HG02885 (cell line): ENCODE data around the gene NCR3LG1.

Experiments used
- ATAC-seq: cut with Tn5 transposase; IDR thresholded peaks from one replicate; pipeline ENCODE4 v1.9.1; 2021; ENCODE audit warnings: mild to moderate bottlenecking; ENCODE audit not compliant: unreplicated experiment, poor library complexity

Gene NCR3LG1

DNA sequence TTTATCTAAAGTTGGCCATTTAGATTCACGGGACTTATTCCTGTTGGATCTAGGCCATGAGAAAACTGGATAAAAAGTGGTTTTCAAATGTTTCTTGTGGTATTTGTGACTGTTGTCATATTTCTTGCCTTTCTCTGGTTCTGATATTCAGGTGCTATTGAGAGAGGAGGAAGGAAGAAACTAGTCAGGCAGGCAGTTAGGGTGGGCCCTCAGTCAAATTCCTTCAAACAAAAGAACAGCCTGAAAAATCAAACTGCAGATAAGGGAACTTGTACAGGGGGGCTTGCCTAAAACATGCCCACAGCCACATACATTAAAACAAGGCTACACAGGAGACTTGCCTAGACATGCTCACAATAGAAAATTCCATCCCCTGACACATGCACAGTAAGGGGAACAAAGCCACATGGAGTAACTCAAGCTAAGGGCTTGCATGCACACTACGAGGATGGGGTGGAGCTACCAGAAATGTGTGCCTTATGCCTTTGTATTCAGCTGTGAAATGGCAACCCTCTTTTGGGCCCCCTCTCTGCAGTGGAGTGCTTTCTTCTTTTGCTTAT is 18.2 kb downstream of the NCR3LG1 start:
- no peak for ATAC-seq

DNA sequence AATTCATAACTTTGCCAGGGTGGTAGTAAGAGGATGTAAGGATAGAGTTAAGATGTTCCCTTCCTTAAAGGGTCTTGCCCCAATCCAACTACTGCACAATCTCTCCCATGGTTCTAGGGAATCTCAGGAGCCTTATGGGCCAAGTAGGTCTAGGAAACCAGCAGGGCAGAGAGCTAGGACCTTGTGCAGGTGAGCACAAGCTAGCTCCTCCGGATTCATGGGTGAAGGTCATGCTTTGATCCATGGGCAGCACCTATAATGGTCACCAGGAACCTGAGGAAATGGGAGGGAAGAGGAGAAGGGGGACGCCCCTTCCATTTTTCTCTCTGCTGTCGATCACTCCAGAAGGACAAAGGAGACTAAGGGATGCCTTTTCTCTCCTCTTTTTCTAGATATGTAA is 20.0 kb downstream of the NCR3LG1 start:
- no peak for ATAC-seq

DNA sequence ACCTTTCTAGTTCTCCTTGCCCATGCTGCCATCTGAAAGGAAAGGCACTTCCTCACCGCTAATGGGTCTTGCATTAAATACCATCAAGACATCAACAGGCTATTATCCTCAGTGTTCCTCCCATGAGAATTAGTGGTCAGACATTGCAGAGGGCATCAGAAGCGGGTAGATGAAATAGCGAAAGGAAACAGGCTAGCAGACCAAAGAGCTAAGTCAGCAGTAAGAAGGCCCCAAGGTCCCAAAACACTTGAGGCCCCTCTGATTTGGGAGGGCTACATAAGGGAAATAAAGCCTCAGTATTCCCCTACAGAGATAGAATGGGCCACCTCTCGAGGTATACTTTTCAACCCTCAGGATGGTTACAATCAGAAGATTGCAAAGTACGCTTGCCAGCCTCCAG is 23.9 kb downstream of the NCR3LG1 start:
- no peak for ATAC-seq

DNA sequence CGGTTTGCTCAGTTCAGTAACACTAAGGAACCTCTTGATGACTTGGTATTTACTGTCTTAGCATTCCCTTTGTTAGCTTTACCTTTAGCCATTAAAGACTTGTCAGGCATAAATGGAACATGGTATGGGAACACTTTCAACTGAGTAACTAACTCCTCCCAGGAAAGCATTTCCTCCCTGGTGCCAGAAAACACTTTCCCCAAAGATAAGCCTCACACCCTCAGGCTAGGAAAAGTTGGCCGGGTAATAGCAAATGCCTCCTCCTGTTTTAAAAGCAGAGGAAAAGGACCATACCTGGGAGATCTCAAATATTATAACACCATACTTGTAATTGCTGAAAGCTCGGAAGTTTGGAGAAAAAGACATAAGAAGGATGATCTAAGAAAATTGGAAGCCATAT is 24.9 kb downstream of the NCR3LG1 start:
- ATAC-seq, result no peak

DNA sequence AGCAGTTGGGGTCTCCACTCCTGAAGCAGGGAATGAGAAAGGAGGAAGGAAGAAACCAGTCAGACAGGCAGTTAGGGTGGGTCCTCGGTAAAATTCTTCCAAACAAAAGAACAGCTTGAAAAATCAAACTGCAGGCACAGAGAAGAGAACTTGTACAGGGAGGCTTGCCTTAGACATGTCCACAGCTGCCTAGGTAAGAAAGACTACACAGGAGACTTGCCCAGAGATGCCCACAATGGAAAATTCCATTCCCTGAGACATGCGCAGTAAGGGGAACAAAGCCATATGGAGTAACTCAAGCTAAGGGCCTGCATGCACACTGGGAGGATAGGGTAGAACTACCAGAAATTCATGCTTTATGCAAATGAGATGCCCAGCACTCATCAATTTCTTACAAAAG is 27.1 kb downstream of the NCR3LG1 start:
- ATAC-seq, result no peak

DNA sequence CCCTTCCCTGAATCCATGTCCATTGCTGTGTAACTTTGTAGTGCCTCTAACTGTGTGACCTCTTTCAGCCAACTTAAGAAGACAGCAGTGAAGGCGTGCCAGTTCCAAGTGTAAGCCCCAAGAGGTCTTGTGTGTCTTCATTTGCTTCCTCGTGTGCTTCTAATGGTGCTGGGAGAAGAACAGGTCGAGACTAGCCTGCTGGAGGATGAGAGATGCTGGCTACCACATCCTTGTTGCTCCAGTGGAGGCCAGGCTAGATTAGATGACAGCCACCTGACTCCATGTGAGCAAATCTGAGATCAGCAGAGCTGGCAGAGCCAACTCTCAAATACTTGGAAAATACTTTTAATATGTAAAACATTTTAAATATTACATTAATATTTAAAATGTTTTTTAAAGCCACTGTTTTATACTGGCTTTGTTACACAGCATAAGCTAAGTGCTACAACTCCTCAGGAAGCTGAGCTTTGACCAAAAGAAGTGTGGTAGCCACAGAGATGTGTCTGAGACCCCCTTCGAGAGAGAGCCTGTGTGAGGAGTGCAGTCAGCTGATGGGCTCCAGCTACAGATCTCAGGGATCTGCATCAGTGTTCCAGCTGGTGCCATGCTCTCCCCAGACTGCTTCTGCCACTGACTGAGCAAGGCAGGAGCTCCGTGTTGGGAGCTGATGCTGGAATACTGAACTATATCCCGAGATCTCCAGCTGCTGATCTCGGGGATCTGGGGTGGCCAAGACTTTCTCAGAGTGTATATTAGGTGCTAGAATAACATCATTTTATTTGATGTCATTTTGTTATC is 28.0 kb downstream of the NCR3LG1 start:
- no peak for ATAC-seq

DNA sequence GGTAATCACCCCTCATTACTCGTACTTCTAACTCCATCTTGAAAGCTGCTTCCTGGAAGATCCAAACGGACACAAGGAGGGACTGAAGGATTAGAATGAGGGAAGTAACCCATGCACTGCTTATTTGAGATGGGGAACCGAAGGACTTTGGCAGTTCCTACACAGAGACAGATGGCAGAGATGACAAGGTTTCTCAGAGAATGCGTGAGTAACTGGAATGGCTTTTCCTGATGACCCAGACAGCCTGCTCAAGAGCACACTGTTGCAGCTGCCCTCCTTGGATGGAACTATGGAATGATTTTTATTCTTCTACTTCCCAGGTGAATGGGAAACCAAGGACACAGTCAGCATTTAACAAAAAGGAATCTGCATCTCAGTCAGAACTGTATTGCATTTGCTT is 29.6 kb downstream of the NCR3LG1 start:
- no peak for ATAC-seq

DNA sequence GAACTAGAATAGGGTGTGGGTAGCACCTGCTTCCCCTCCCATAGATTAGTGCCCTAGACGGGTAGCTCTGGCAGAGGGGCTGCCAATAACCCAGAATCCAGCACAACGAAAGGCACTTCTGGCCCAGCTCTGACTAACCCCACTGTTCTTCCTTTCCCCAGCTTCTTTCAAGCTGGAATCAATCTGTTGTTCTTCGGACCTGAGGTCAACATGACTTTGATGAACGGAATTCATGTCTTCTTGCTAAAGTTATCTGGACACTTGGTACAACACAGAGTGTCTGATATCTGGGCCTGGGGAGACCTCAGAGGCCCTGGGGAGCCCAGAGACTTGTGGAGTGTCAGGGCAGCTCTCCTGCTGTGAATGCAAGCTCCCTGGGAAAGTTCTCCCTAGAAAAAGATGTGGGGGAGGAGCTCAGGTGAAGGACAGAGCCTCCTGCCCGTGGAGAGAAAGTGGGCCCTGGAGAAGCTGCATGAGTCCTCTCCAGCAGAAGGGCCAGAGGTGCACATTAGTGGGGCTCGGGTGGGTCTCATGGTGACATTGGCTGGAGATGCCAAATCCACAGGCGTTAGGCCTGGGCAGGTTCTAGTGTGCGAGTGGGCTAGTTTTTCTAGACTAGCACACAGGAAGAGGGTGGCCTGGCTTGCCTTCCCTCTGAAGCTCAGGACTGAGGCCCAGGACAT is 30.6 kb downstream of the NCR3LG1 start:
- ATAC-seq, result no peak

DNA sequence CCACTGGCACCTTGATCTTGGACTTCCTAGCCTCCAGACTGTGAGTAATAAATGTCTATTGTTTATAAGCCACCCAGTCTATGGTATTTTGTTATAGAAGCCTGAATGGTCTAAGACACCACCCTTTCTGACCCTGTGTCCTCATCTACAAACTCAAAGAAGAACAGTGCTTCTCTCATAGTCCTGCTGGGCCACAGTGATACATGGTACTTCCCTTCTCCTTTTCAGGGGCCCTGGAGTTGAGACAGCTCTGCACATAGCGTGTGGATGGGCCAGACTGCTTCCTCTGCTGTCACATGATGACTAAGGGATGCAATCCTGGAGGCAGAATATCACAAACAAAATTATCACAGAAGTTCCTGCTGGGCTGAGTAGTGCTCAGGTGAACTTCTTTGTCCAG is 31.9 kb downstream of the NCR3LG1 start:
- ATAC-seq, result peak; percentile 10

DNA sequence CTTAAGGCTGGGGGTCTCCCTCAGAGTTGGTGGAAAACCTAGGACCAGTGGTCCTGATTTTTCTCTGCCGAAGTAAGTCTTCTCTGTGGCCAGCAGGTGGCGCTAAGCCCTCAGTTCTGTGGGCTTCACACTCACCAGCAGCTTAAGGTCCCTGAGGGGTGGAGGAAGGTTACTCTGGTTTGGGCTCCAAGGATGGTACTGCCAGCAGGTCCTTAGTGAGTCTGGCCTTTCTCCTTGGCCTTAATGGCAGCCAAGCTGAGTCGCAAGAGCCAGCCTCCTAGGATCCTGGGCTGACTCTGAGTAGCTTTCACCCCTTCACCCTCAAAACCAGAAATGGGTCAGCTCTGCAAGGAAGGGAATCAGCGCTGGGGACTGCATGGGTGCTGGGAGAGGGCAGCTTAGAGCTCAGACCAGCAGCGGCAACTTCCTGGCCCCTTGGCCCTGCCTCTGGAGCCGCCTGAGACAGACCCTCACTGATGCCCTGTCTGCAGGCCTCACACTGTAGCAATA is 32.5 kb downstream of the NCR3LG1 start:
- peak; percentile 66 for ATAC-seq

DNA sequence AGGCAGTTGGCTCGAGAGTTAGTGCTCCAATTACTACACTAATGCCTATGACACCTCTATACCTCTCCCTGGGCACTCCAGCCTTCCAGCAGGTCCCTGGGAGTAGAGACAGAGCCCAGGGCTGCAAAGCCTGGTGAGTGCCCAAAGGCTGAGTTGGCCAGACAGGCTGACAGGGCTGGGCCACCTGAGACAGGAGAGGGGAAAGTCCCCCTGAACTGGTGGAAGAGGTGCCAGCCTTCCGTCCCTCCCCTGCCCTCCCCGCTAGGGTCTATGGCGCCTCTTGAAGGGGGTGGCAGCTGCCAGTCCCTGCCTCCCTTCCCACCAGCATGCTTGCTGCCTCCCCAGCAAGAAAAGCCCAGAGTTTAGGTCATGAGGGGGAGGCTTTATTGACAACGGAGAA is 33.9 kb downstream of the NCR3LG1 start:
- ATAC-seq, result no peak

DNA sequence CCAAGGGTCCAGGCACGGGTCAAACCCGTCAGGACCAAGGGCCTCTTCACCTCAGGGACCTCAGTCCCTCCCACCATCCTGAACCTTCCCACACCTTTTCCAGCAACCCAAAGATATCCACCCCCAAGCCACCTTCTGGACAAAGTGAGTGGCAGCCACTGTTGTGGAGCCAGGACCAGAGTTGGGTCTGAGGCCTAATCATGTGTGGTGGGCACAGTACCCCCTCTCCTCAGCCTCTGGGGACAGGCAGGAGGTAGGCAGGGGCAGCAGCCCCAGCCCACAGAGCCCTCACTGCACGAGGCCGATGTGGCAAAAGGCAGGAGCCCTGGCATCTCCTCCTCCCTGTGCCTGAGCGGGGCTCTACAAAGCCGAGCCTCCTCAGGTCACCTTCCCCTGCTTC is 34.3 kb downstream of the NCR3LG1 start:
- ATAC-seq, result no peak

DNA sequence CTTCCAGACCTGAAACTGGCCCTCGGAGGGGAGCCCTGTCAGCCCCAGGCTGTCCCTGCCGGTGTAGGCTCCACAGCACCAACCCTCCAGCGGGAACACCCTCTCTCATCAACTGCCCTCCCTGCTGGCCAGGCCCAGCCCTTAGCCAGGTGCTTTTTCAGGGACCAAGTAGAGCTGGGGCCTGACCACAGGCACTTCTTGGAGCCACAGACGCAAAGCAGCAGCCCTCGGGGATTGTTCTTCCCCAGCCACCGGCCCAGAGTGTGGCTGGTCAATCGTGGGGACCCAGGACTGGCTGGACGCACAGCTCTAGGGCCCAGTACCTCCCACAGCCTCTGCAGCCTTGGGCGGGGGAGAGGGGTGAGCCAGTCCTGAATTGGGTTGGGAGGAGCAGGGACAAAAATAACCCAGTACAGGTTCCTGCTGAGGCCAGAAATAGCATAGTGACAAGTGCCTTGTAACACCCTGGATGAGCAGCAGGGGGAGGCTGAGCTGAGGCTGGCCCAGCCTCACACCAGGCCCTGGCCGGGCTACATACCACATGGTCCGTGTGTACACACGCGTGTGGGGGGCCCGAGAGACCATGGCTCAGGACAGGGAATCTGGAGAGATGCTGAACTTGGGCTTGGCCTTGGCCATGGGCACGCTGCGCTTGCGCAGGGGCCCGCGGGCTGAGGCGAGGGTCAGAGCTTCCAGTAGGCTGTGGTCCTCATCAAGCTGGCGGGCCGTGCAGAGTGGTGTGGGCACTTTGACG is 34.9 kb downstream of the NCR3LG1 start:
- peak; percentile 65 for ATAC-seq

DNA sequence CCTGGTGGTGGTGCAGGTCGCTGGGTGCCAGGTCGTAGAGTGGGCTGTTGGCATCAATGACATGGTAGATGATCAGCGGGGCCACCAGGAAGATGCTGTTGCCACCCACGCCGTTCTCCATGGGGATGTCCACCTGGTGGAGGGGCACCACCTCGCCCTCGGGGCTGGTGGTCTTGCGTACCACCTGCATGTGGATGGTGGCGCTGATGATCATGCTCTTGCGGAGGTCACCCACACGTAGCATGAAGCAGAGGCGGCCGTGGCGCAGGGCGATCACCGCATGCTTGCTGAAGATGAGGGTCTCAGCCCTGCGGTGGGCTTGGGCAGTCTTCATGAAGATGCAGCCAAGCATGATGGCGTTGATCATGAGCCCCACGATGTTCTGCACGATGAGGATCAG is 35.7 kb downstream of the NCR3LG1 start:
- ATAC-seq, result no peak

DNA sequence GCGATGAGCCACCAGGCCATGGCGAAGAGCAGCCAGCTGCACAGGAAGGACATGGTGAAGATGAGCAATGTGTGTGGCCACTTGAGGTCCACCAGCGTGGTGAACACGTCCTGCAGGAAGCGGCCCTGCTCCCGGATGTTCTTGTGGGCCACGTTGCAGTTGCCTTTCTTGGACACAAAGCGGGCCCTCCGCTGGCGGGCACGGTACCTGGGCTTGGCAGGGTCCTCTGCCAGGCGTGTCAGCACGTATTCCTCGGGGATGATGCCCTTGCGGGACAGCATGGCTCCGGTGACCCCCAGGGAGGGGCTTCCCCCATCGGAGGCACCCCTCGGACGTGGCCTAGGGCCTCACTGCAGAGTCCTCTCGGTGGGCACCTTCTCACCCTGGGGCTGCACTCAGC is 36.2 kb downstream of the NCR3LG1 start:
- no peak for ATAC-seq

DNA sequence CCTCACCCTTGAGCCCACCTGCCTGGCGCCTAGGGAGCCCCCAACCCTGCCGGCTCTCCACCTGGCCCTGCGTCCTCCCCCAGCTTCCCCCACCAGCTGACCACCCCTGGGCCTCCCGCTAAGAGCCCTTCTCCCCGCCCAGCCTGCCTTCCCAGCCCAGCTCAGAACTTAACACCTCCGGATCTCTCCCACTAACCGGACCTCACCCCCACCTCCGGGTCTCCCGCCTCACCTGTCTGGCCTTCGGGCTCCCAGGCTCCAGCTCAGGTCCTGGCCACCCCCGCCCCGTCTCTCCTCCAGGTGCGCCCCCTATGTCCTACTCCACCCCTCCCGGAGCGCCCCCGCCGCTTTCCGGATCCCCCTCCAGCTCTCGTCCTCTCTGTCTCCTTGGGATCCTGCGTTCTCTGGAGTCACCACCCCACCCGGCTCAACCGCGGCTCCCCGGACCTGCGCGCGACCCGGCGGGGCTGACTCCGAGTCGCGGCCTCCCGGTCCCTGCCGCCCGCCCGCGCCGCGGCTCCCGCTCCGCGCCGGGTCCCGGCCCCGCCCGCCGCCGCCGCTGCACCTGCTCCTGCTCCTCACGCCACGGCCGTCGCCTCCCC is 37.1 kb downstream of the NCR3LG1 start, which contains the start of gene KCNJ11:
KCNJ11 (minus strand) TSS at position 51 of the 602 bp plus-strand sequence. CDS start 568 bp downstream, outside the sequence.
- peak; percentile 53 for ATAC-seq

DNA sequence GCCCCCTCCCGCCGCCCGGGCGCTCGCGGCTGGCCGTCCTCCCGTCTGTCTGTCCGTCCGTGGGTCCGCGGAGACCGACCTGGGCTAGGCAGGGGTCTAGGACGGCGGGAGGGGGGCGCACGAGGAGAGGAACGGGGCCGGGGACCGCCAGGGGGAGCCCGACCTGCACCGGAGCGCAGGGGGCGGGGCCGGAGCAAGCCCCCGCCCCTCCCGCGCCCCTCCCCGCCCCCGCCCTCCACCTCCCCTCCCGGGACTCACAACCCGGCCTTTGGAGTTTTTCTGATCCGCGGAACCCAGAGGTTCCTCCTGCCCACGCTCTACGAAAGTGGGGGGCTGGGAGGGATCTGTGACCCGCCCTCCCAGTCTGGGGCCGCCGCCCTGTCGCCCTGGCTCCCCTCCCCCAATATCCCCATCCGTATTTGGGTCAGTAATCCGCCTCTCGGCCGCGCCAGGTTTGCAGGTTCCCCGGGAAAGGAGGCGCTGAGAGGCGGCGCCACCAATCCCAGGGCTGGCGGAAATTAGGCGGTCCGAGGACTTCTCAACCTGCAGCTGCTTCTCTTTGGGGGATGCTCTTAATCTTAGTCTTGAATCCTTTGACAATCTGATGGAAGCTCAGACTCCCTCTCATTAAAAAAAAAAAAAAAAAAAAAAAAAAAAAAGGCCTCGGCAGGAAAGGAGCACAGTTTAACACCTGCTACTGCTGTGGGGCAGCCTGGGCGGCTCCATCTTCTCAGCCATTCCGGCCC is 37.8 kb downstream of the NCR3LG1 start:
- peak; percentile 70 for ATAC-seq

DNA sequence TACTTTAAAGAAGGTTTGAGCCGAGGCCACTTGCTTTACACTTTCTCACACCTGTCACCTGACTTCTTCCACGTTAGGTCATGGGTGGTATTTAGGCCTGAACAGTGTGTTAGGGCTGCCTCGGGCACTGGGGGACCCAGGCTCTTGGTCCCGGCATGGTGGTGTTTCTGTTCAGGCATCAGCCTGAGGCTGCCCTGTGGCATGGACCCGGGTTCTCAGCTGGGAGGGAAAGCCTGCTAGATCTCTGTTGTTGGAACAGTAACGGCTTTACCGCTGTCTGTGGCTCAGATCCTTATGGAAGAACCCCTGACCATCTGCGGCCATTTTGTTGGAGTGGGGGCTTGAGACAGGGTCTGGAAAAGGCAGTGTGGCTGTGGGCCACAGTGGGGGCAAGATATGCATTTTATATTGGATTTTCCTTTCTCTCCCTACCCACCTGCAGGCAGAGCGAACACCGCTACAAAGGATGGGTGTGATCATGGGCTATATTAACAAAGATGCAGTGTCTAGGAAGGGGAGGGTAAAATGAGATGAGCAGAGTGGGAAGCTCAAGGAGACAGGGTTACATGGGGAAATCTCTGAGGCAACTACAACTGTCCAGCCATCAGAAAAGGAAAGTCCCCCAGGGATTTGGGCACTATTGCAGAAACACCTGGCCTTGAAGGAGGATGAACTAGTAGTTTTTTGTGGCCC is 38.5 kb downstream of the NCR3LG1 start:
- ATAC-seq, result no peak
